Heart left ventricle (tissue), 16 donors: ENCODE data around the gene CCDC106. TPM values are rescaled to one million over a fixed set of nuclear protein-coding genes. Genes with fewer than 3 reads are reported as not detected.

ENCODE experiments used
- ATAC-seq, 4 donors: fragments of 200-7000 bp; cut with Tn5 transposase; one replicate each; pipeline ENCODE4 v1.9.1; 2020 to 2022; ENCODE audit warnings: moderate library complexity in 4 of 4, mild to moderate bottlenecking in 3 of 4, moderate number of reproducible peaks in 1 of 4
- DNase-seq, 5 donors: peaks; one replicate each; pipeline ENCODE4 v3.0.0-alpha.2; 2020
- H3K27ac ChIP-seq, 12 donors: fragments of 200-600 bp; sonication (generic) in 4 of 12; one replicate each; pipeline versions ENCODE4 v1.5.0 to v1.8.0; 2016 to 2022; ENCODE audit warnings: mild to moderate bottlenecking in 2 of 12
- H3K27me3 ChIP-seq, 9 donors: fragments of 200-600 bp; sonication (generic) in 2 of 9; one replicate each; pipeline versions ENCODE4 v1.5.1 to v1.8.0; 2016 to 2022; ENCODE audit warnings: mild to moderate bottlenecking in 3 of 9
- H3K36me3 ChIP-seq, 9 donors: fragments of 200-600 bp; sonication (generic) in 2 of 9; one replicate each; pipeline versions ENCODE4 v1.5.0 to v1.8.0; 2018 to 2022; ENCODE audit warnings: mild to moderate bottlenecking in 2 of 9
- H3K4me1 ChIP-seq, 12 donors: fragments of 200-600 bp; sonication (generic) in 4 of 12; one replicate each; pipeline versions ENCODE4 v1.5.0 to v1.8.0; 2016 to 2022; ENCODE audit warnings: mild to moderate bottlenecking in 3 of 12
- H3K4me3 ChIP-seq, 12 donors: fragments of 200-600 bp; sonication (generic) in 4 of 12; one replicate each; pipeline versions ENCODE4 v1.5.0 to v1.8.0; 2017 to 2022; ENCODE audit warnings: mild to moderate bottlenecking in 9 of 12, moderate library complexity in 4 of 12
- H3K9me3 ChIP-seq, 12 donors: fragments of 200-600 bp; sonication (generic) in 4 of 12; one replicate each; pipeline versions ENCODE4 v1.5.0 to v1.8.0; 2016 to 2022; ENCODE audit warnings: mild to moderate bottlenecking in 1 of 12
- CTCF ChIP-seq, 12 donors: fragments of 200-600 bp; sonication (generic) in 4 of 12; IDR thresholded peaks; one replicate each; pipeline versions ENCODE4 v1.5.0 to v1.8.0; 2018 to 2022; ENCODE audit warnings: antibody characterized with exemption in 12 of 12, mild to moderate bottlenecking in 5 of 12
- POLR2A ChIP-seq, 2 donors: fragments of 450-650 bp; IDR thresholded peaks; one replicate each; pipeline ENCODE4 v1.6.1; 2017; ENCODE audit warnings: antibody characterized with exemption in 2 of 2, mild to moderate bottlenecking in 2 of 2, moderate library complexity in 2 of 2
- WGBS, 4 donors: extraction: QIAGEN DNeasy Blood & Tissue Kit in 2 of 4; methylation state at CpG; one replicate each; pipeline versions ENCODE4 v1.1.5 to v1.1.7; 2013 to 2018; 5-methylcytosine and 5-hydroxymethylcytosine counted together
- intact Hi-C, 10 donors: fragments of 100-400 bp; cut with DNase I; formaldehyde crosslinking; loops; one replicate each; pipeline versions ENCODE4 v1.11.1 to v1.14.2; 2022
- polyA plus RNA-seq, 2 donors: library from polyadenylated mRNA; stranded (reverse); fragments of 200-250 nt; gene quantifications; one replicate each; pipeline ENCODE4 v1.2.3, GENCODE V29; 2013
- total RNA-seq, 9 donors: library from RNA; depleted of rRNA in 2 of 9; stranded (reverse); fragments of >200 nt in 2 of 9; fragmentation: NEBNext Ultra II Directional in 3 of 9; extraction: Animal tissue kit (Norgen Biotek cat#: 25700) in 3 of 9; gene quantifications; one replicate each; pipeline versions ENCODE4 v1.1.0 to v1.2.4, GENCODE V29; 2016 to 2023
- donor health status: ischemic (EF 13 %, LVEDD 7.1; RV severe dilation, severe dysfunction).
- donor health status: healthy with polysubstance abuse.
- donor health status: DM: no; HTN: yes; CAD: no.
- donor health status: DM: no; HTN: no; CAD: no.
- donor health status: ischemic (EF 25% LVEDD 6.9; RV normal size, moderate dysfunction).
- donor health status: ischemic (EF 25% LVEDD 5.7; RV mildly dilated, moderate dysfunction).
- donor health status: healthy.
- donor health status: DM: yes; HTN: yes; CAD: no.
- donor health status: ischemic (EF 35%, LVEDD 5.7; RV mildly dilated, moderate dysfunction).
- donor health status: nonischemic (EF 11% LVEDD 7.7; RV severe dilation, severe dysfunction).
- donor health status: DM: yes; HTN: yes; CAD: no.
- donor health status: PGD.
- donor health status: ischemic (EF 29% LVEDD 5.4; RV normal size, mild dysfunction).
- donor health status: nonischemic (EF 23%, LVEDD 6.1; RV moderate dilation, normal function).

Gene CCDC106
- total and polyA plus RNA-seq, 11 donors: 11.7 to 27.7 (median 16.5) TPM

GRCh38 chr19:55637534-55637933, 10.5 kb upstream of the CCDC106 start:
- TF ChIP-seq CTCF (IDR thresholded peaks at IDR 0.05): no peak
- TF ChIP-seq POLR2A (IDR thresholded peaks at IDR 0.05): no peak
- Histone ChIP-seq H3K9me3 (no peaks in the 10 kb centered on the region), H3K27me3 (no peaks in the 10 kb centered on the region), H3K4me1 (peaks cover 9 to 75% (median 45%) of the 10 kb centered on the region in 12 donors), H3K4me3 (no peak overlapping the region), H3K27ac (peak overlapping the region in 1 of 12 donors; percentile 7), H3K36me3 (peaks cover 0 to 6% (median 0%) of the 10 kb centered on the region in 9 donors)
- ATAC-seq (no peak), DNase-seq (peak in 1 of 5 donors; percentile 24)
- WGBS, 4 donors: 73 to 78% (median 75%) methylated on average over 11 of the region's 11 CpGs
- intact Hi-C loops: loop anchor here in 2 of 10 donors (5.0 to 10.0 kb wide), 2 partner anchors 50 to 253 kb away; partner anchors contain the start of genes RPL28 (in 1 of the 2) and TMEM238 (in 1 of the 2)

GRCh38 chr19:55638864-55639359, 9.1 kb upstream of the CCDC106 start:
- H3K27me3 ChIP-seq: no peaks in the 10 kb centered on the region
- intact Hi-C loops: loop anchor here in 2 of 10 donors (5.0 to 10.0 kb wide), 2 partner anchors 52 to 254 kb away; partner anchors contain the start of genes RPL28 (in 1 of the 2) and TMEM238 (in 1 of the 2)
- DNase-seq (peak in 2 of 5 donors; percentile 17 to 37), ATAC-seq (no peak)
- peak overlapping the region in 2 of 12 donors; percentile 84 to 96 for H3K27ac ChIP-seq
- WGBS, 4 donors: 82 to 86% (median 85%) methylated on average over 6 of the region's 6 CpGs
- peak in 10 of 12 donors; percentile 20 to 56 (median 28) for TF ChIP-seq CTCF (IDR thresholded peaks at IDR 0.05)
- peak in 1 of 2 donors; percentile 15 for TF ChIP-seq POLR2A (IDR thresholded peaks at IDR 0.05)
- H3K4me1 ChIP-seq: peaks cover 15 to 81% (median 52%) of the 10 kb centered on the region in 12 donors
- H3K9me3 ChIP-seq: no peaks in the 10 kb centered on the region
- no peak overlapping the region for H3K4me3 ChIP-seq
- peaks cover 0 to 6% (median 0%) of the 10 kb centered on the region in 9 donors for H3K36me3 ChIP-seq

- intact Hi-C loops: no loop called here
- TF ChIP-seq CTCF (IDR thresholded peaks at IDR 0.05) (peak; percentile 12 to 61 (median 40)), POLR2A (IDR thresholded peaks at IDR 0.05) (peak in 1 of 2 donors; percentile 24)
- peak in 3 of 4 donors; percentile 4 to 26 (median 12) for ATAC-seq
- peak overlapping the region; percentile 83 to 96 (median 92) for H3K27ac ChIP-seq
- no peaks in the 10 kb centered on the region for H3K9me3 ChIP-seq
- H3K4me1 ChIP-seq: peaks cover 15 to 88% (median 57%) of the 10 kb centered on the region in 12 donors
- H3K4me3 ChIP-seq: peak overlapping the region; percentile 64 to 98 (median 84)
- H3K27me3 ChIP-seq: no peaks in the 10 kb centered on the region
- H3K36me3 ChIP-seq: peaks cover 0 to 14% (median 5%) of the 10 kb centered on the region in 9 donors
- DNase-seq: peak; percentile 57 to 81 (median 69)
- 6 to 16% (median 11%) methylated on average over 13 to 38 of the region's 38 CpGs for WGBS, 4 donors
Observed at GRCh38 chr19:55640043-55640576, 7.9 kb upstream of the CCDC106 start.
